Cardiac fibroblast (primary cell): ENCODE measurements around the gene CYTH1.
"Not testable (repeated sequence)": the region's sequence is repeated elsewhere in the genome, so short reads cannot be mapped to it uniquely, and the experiment has no call there.

Experiments used
- DNase-seq, 2 donors: peaks; one replicate each; pipeline versions ENCODE4 v3.0.0 to v3.0.0-alpha.2; 2010; ENCODE audit warnings: low read depth in 2 of 2
- H3K4me3 ChIP-seq, 2 donors: replicated peaks in 1 of 2; 1 replicate in 1 of 2; 2 replicates in 1 of 2; pipeline ENCODE4 v1.5.1; 2011; ENCODE audit warnings: low read depth in 2 of 2, low read length in 2 of 2, mild to moderate bottlenecking in 2 of 2, moderate library complexity in 1 of 2
- TF ChIP-seq, protein P1 (sequence below): IDR thresholded peaks from one replicate; pipeline ENCODE4 v1.5.1; 2011; ENCODE audit warnings: low read depth, mild to moderate bottlenecking, low read length, inconsistent platforms

The CYTH1 gene

GRCh38 chr17:78784352-78784751 lies 2.3 kb upstream of the CYTH1 start:
- DNase-seq, result no peak
- TF ChIP-seq, protein P1, sequence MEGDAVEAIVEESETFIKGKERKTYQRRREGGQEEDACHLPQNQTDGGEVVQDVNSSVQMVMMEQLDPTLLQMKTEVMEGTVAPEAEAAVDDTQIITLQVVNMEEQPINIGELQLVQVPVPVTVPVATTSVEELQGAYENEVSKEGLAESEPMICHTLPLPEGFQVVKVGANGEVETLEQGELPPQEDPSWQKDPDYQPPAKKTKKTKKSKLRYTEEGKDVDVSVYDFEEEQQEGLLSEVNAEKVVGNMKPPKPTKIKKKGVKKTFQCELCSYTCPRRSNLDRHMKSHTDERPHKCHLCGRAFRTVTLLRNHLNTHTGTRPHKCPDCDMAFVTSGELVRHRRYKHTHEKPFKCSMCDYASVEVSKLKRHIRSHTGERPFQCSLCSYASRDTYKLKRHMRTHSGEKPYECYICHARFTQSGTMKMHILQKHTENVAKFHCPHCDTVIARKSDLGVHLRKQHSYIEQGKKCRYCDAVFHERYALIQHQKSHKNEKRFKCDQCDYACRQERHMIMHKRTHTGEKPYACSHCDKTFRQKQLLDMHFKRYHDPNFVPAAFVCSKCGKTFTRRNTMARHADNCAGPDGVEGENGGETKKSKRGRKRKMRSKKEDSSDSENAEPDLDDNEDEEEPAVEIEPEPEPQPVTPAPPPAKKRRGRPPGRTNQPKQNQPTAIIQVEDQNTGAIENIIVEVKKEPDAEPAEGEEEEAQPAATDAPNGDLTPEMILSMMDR, result no peak
- no peak overlapping the region for H3K4me3 ChIP-seq

- TF ChIP-seq, protein P1, result no peak
- DNase-seq, result no peak
- no peak overlapping the region for H3K4me3 ChIP-seq
Measured at GRCh38 chr17:78783711-78784324, 1.7 kb upstream of the CYTH1 start.

GRCh38 chr17:78781104-78781892 lies 775 bp downstream of the CYTH1 start:
- DNase-seq, result peak; percentile 28 to 31
- TF ChIP-seq, protein P1, result no peak
- peak overlapping the region; percentile 66 to 71 for H3K4me3 ChIP-seq

DNA sequence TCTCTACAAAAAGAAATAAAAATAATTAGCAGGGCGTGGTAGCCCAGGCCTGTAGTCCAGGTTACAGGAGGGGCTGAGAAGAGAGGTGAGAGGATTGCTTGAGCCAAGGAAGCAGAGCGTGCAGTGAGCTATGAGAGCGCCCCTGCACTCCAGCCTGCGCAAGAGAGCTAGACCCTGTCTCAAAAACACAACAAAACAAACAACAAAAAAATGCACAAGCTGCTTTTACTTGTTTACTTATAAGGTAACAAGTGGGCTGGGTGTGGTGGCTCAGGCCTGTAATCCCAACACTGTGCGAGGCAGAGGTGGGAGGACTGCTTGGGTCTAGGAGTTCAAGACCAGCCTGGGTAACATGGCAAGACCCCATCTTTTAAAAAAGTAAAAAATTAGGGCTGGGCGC lies 1.7 kb downstream of the CYTH1 start:
- no peak overlapping the region for H3K4me3 ChIP-seq
- DNase-seq, result no peak
- TF ChIP-seq, protein P1, result no peak

DNA sequence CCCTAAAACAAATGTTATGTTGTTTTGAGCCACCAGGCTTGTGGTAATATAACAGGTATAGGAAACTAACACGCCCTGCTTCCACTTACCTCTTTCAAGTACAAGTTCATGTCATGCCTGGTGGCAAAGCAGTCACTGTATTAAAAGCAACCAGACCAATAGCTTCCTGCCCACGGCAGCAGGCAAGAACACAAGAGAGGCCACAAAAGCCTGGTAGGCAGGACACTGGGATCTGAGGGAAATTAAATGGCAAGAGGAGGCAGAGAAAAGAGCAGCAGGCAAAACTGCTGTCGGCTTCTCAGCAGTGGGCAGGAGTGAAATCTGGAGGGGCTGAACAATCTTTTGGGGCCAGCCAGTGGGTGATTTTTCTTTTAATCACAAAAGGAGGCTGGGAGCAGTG lies 2.2 kb downstream of the CYTH1 start:
- DNase-seq, result no peak
- H3K4me3 ChIP-seq, result no peak overlapping the region
- TF ChIP-seq, protein P1, result no peak

- not testable (repeated sequence) for DNase-seq, H3K4me3 ChIP-seq
Measured at GRCh38 chr17:78779286-78779651, 2.8 kb downstream of the CYTH1 start.

- no peak overlapping the region for H3K4me3 ChIP-seq
- TF ChIP-seq, protein P1, result no peak
- DNase-seq, result no peak
Measured at GRCh38 chr17:78777881-78778280, 4.2 kb downstream of the CYTH1 start.
